ENCODE data around the gene PRICKLE4. TPM values are rescaled to one million over a fixed set of nuclear protein-coding genes. Genes with fewer than 3 reads are reported as not detected.

The PRICKLE4 gene
- total RNA-seq, 1 experiment from 2014 or later = 1.5 TPM

- TF ChIP-seq, protein P1, sequence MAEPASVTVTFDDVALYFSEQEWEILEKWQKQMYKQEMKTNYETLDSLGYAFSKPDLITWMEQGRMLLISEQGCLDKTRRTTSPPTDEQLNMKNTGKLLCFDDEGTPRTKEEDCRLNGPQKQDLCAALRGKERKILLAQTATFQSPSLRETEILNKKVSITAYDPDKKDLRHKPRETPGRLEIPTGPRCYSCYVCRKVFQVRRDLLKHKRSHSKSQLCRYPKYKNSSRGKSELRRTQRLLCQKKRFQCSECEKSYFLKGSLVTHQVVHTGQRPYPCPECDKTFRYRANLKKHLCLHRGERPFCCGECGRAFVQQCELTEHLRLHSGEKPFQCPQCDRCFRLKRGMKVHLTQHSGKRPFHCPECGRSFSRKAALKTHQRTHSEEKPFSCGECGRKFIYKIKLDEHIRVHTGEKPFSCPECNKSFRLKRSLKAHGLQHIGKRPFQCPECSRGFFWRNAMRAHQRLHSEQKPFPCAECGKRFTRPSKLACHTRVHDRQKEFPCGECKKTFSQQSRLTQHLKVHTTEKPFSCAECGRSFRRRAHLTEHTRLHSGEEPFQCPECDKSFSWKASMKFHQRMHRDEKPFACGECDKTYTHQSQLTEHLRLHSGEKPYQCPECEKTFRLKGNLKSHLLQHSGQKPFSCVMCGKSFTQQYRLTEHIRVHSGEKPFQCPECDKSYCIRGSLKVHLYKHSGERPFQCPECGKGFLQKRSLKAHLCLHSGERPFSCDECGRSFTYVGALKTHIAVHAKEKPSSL (CRISPR knock-in tag; conservative IDR thresholded peaks at IDR 0.05) = no peak
- TF ChIP-seq ATF3 (CRISPR knock-in tag; conservative IDR thresholded peaks at IDR 0.05) = no peak
- TF ChIP-seq NR3C1 (CRISPR knock-in tag; conservative IDR thresholded peaks at IDR 0.05; ENCODE audit: low read depth) = no peak
- TF ChIP-seq ELF4 (CRISPR knock-in tag; IDR thresholded peaks at IDR 0.05; ENCODE audit: low read depth) = no peak
Measured at GRCh38 chr6:41748542-41748941, 32.0 kb upstream of the PRICKLE4 start (continued).

GRCh38 chr6:41750374-41750773 lies 30.2 kb upstream of the PRICKLE4 start:
- Mint-ChIP-seq H3K4me3 (no peak overlapping the region), H3K36me3 (no peaks in the 10 kb centered on the region), H3K9me3 (no peaks in the 10 kb centered on the region), H3K4me1 (no peaks in the 10 kb centered on the region), H3K27ac (no peak overlapping the region), H3K27me3 (ENCODE audit: low read depth) (peaks cover 3% of the 10 kb centered on the region; the same call in 1 of the 2 replicates)
- ATAC-seq = no peak
- ChIA-PET CTCF (interaction anchor here (1.2 to 1.4 kb wide), 2 partner anchors 36 to 50 kb away, joined by 4 to 5 read pairs; no protein-coding TSS in a partner anchor), POLR2A (no interaction called here)
- DNase-seq (ENCODE audit: low spot score) = no peak
- TF ChIP-seq, protein P2, sequence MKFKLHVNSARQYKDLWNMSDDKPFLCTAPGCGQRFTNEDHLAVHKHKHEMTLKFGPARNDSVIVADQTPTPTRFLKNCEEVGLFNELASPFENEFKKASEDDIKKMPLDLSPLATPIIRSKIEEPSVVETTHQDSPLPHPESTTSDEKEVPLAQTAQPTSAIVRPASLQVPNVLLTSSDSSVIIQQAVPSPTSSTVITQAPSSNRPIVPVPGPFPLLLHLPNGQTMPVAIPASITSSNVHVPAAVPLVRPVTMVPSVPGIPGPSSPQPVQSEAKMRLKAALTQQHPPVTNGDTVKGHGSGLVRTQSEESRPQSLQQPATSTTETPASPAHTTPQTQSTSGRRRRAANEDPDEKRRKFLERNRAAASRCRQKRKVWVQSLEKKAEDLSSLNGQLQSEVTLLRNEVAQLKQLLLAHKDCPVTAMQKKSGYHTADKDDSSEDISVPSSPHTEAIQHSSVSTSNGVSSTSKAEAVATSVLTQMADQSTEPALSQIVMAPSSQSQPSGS (CRISPR knock-in tag; IDR thresholded peaks at IDR 0.05; ENCODE audit: borderline replicate concordance, low read depth) = no peak
- TF ChIP-seq NR2C2 (CRISPR knock-in tag; IDR thresholded peaks at IDR 0.05) (no peak), ZNF219 (CRISPR knock-in tag; IDR thresholded peaks at IDR 0.05; ENCODE audit: borderline replicate concordance) (no peak), EMX1 (CRISPR knock-in tag; IDR thresholded peaks at IDR 0.05) (no peak), ZNF263 (CRISPR knock-in tag; IDR thresholded peaks at IDR 0.05; ENCODE audit: low read depth) (no peak), NFATC4 (CRISPR knock-in tag; IDR thresholded peaks at IDR 0.05) (no peak), ATF1 (CRISPR knock-in tag; IDR thresholded peaks at IDR 0.05) (no peak), ATF3 (CRISPR knock-in tag; conservative IDR thresholded peaks at IDR 0.05) (no peak), NR3C1 (CRISPR knock-in tag; conservative IDR thresholded peaks at IDR 0.05; ENCODE audit: low read depth) (no peak), IRF2 (CRISPR knock-in tag; IDR thresholded peaks at IDR 0.05; ENCODE audit: borderline replicate concordance, low read depth) (no peak), GABPB1 (CRISPR knock-in tag; IDR thresholded peaks at IDR 0.05) (no peak), ELF4 (CRISPR knock-in tag; IDR thresholded peaks at IDR 0.05; ENCODE audit: low read depth) (no peak)
- TF ChIP-seq, protein P3, sequence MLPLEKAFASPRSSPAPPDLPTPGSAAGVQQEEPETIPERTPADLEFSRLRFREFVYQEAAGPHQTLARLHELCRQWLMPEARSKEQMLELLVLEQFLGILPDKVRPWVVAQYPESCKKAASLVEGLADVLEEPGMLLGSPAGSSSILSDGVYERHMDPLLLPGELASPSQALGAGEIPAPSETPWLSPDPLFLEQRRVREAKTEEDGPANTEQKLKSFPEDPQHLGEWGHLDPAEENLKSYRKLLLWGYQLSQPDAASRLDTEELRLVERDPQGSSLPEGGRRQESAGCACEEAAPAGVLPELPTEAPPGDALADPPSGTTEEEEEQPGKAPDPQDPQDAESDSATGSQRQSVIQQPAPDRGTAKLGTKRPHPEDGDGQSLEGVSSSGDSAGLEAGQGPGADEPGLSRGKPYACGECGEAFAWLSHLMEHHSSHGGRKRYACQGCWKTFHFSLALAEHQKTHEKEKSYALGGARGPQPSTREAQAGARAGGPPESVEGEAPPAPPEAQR (CRISPR knock-in tag; IDR thresholded peaks at IDR 0.05) = no peak
- TF ChIP-seq, protein P4, sequence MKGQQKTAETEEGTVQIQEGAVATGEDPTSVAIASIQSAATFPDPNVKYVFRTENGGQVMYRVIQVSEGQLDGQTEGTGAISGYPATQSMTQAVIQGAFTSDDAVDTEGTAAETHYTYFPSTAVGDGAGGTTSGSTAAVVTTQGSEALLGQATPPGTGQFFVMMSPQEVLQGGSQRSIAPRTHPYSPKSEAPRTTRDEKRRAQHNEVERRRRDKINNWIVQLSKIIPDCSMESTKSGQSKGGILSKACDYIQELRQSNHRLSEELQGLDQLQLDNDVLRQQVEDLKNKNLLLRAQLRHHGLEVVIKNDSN (CRISPR knock-in tag; IDR thresholded peaks at IDR 0.05) = no peak
- TF ChIP-seq, protein P5, sequence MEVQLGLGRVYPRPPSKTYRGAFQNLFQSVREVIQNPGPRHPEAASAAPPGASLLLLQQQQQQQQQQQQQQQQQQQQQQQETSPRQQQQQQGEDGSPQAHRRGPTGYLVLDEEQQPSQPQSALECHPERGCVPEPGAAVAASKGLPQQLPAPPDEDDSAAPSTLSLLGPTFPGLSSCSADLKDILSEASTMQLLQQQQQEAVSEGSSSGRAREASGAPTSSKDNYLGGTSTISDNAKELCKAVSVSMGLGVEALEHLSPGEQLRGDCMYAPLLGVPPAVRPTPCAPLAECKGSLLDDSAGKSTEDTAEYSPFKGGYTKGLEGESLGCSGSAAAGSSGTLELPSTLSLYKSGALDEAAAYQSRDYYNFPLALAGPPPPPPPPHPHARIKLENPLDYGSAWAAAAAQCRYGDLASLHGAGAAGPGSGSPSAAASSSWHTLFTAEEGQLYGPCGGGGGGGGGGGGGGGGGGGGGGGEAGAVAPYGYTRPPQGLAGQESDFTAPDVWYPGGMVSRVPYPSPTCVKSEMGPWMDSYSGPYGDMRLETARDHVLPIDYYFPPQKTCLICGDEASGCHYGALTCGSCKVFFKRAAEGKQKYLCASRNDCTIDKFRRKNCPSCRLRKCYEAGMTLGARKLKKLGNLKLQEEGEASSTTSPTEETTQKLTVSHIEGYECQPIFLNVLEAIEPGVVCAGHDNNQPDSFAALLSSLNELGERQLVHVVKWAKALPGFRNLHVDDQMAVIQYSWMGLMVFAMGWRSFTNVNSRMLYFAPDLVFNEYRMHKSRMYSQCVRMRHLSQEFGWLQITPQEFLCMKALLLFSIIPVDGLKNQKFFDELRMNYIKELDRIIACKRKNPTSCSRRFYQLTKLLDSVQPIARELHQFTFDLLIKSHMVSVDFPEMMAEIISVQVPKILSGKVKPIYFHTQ (CRISPR knock-in tag; IDR thresholded peaks at IDR 0.05) = no peak
- TF ChIP-seq, protein P6, sequence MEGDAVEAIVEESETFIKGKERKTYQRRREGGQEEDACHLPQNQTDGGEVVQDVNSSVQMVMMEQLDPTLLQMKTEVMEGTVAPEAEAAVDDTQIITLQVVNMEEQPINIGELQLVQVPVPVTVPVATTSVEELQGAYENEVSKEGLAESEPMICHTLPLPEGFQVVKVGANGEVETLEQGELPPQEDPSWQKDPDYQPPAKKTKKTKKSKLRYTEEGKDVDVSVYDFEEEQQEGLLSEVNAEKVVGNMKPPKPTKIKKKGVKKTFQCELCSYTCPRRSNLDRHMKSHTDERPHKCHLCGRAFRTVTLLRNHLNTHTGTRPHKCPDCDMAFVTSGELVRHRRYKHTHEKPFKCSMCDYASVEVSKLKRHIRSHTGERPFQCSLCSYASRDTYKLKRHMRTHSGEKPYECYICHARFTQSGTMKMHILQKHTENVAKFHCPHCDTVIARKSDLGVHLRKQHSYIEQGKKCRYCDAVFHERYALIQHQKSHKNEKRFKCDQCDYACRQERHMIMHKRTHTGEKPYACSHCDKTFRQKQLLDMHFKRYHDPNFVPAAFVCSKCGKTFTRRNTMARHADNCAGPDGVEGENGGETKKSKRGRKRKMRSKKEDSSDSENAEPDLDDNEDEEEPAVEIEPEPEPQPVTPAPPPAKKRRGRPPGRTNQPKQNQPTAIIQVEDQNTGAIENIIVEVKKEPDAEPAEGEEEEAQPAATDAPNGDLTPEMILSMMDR (IDR thresholded peaks at IDR 0.05) = no peak
